Type B pancreatic cell (in vitro differentiated cells): ENCODE measurements around the gene IL13RA1. TPM values are rescaled to one million over a fixed set of nuclear protein-coding genes. Genes with fewer than 3 reads are reported as not detected.

Experiments
- DNase-seq: peaks from one replicate; pipeline ENCODE4 v3.0.0; 2021; ENCODE audit warnings: mixed read lengths; ENCODE audit not compliant: unreplicated experiment; ENCODE audit errors: extremely low spot score
- H3K27ac Mint-ChIP-seq: 2 replicates; pipeline ENCODE4 v1.8.0; 2021; ENCODE audit warnings: mild to moderate bottlenecking, mixed read lengths
- H3K27me3 Mint-ChIP-seq: 2 replicates; pipeline ENCODE4 v1.8.0; 2021; ENCODE audit warnings: mixed read lengths
- H3K36me3 Mint-ChIP-seq: 2 replicates; pipeline ENCODE4 v1.8.0; 2021; ENCODE audit warnings: mixed read lengths
- H3K4me1 Mint-ChIP-seq: one replicate; pipeline ENCODE4 v1.8.0; 2021; ENCODE audit warnings: mixed read lengths; ENCODE audit not compliant: unreplicated experiment
- H3K4me3 Mint-ChIP-seq: 2 replicates; pipeline ENCODE4 v1.8.0; 2021; ENCODE audit warnings: mild to moderate bottlenecking, mixed read lengths
- H3K9me3 Mint-ChIP-seq: 2 replicates; pipeline ENCODE4 v1.8.0; 2021; ENCODE audit warnings: mixed read lengths
- CTCF ChIP-seq: fragments of 200-600 bp; sonication (generic); conservative IDR thresholded peaks from 2 replicates; pipeline ENCODE4 v1.5.0; 2021; ENCODE audit warnings: antibody characterized with exemption, mild to moderate bottlenecking
- total RNA-seq: library from RNA; stranded (reverse); gene quantifications from 2 replicates; pipeline ENCODE4 v1.2.1, GENCODE V29; 2021; ENCODE audit warnings: low replicate concordance

The IL13RA1 gene
- total RNA-seq, 1 donor from 2014 or later, result 27.5 TPM

- Mint-ChIP-seq H3K4me3 (no peak overlapping the region), H3K27ac (no peak overlapping the region), H3K9me3 (no peaks in the 10 kb centered on the region), H3K27me3 (no peaks in the 10 kb centered on the region), H3K4me1 (no peaks in the 10 kb centered on the region), H3K36me3 (peaks cover 5% of the 10 kb centered on the region)
- no peak for TF ChIP-seq CTCF
- DNase-seq, result no peak
Measured at GRCh38 chrX:118745570-118745969, 18.2 kb downstream of the IL13RA1 start.

GRCh38 chrX:118751950-118752783 lies 24.8 kb downstream of the IL13RA1 start:
- no peaks in the 10 kb centered on the region for H3K27me3 Mint-ChIP-seq
- H3K9me3 Mint-ChIP-seq, result no peaks in the 10 kb centered on the region
- H3K36me3 Mint-ChIP-seq, result peaks cover 21% of the 10 kb centered on the region
- TF ChIP-seq CTCF, result no peak
- H3K27ac Mint-ChIP-seq, result no peak overlapping the region
- H3K4me3 Mint-ChIP-seq, result no peak overlapping the region
- H3K4me1 Mint-ChIP-seq, result no peaks in the 10 kb centered on the region
- DNase-seq, result no peak

- no peaks in the 10 kb centered on the region for H3K9me3 Mint-ChIP-seq
- no peak overlapping the region for H3K27ac Mint-ChIP-seq
- H3K4me1 Mint-ChIP-seq, result no peaks in the 10 kb centered on the region
- no peak for DNase-seq
- no peak for TF ChIP-seq CTCF
- H3K36me3 Mint-ChIP-seq, result peaks cover 21% of the 10 kb centered on the region
- H3K4me3 Mint-ChIP-seq, result no peak overlapping the region
- H3K27me3 Mint-ChIP-seq, result no peaks in the 10 kb centered on the region
Measured at GRCh38 chrX:118755633-118756032, 28.2 kb downstream of the IL13RA1 start.

GRCh38 chrX:118756101-118756500 lies 28.7 kb downstream of the IL13RA1 start:
- H3K9me3 Mint-ChIP-seq, result no peaks in the 10 kb centered on the region
- H3K4me3 Mint-ChIP-seq, result no peak overlapping the region
- no peaks in the 10 kb centered on the region for H3K4me1 Mint-ChIP-seq
- no peak overlapping the region for H3K27ac Mint-ChIP-seq
- H3K36me3 Mint-ChIP-seq, result peaks cover 19% of the 10 kb centered on the region
- H3K27me3 Mint-ChIP-seq, result no peaks in the 10 kb centered on the region
- TF ChIP-seq CTCF, result no peak
- DNase-seq, result no peak

- Mint-ChIP-seq H3K27ac (no peak overlapping the region), H3K36me3 (peaks cover 7% of the 10 kb centered on the region), H3K27me3 (no peaks in the 10 kb centered on the region), H3K4me1 (no peaks in the 10 kb centered on the region), H3K4me3 (no peak overlapping the region), H3K9me3 (no peaks in the 10 kb centered on the region)
- DNase-seq, result no peak
- no peak for TF ChIP-seq CTCF
Measured at GRCh38 chrX:118758511-118758910, 31.1 kb downstream of the IL13RA1 start.
